T-helper 9 cell (primary cell): ENCODE measurements around the gene CORO1C.
"Not testable (repeated sequence)": the region's sequence is repeated elsewhere in the genome, so short reads cannot be mapped to it uniquely, and the experiment has no call there.

ENCODE experiments used
- DNase-seq: peaks from one replicate; pipeline ENCODE4 v3.0.0-alpha.2; 2020
- total RNA-seq, 2 donors: gene quantifications; one replicate each; lab custom pipeline; 2026; lab: John Stamatoyannopoulos, UW

CORO1C gene
- total RNA-seq = 5.1 to 12.2 reads per million in 2 donors

GRCh38 chr12:108731105-108731865 lies at the start of gene CORO1C:
CORO1C (minus strand) TSS chr12:108731518; CDS start chr12:108701318, 30,200 bp downstream.
- DNase-seq = peak; percentile 94

- no peak for DNase-seq
Observed at GRCh38 chr12:108779998-108780688, 48.8 kb upstream of the CORO1C start.

- DNase-seq = no peak
Observed at GRCh38 chr12:108778053-108778452, 46.7 kb upstream of the CORO1C start.

- DNase-seq = no peak
Observed at GRCh38 chr12:108777156-108777555, 45.8 kb upstream of the CORO1C start.

GRCh38 chr12:108773798-108774788 lies 42.8 kb upstream of the CORO1C start:
- no peak for DNase-seq

GRCh38 chr12:108772891-108773797 lies 41.8 kb upstream of the CORO1C start:
- no peak for DNase-seq

- no peak for DNase-seq
Observed at GRCh38 chr12:108772247-108772646, 40.9 kb upstream of the CORO1C start.

GRCh38 chr12:108771835-108772234 lies 40.5 kb upstream of the CORO1C start:
- not testable (repeated sequence) for DNase-seq

- DNase-seq = no peak
Observed at GRCh38 chr12:108770963-108771362, 39.6 kb upstream of the CORO1C start.

GRCh38 chr12:108770269-108770829 lies 39.0 kb upstream of the CORO1C start:
- DNase-seq = no peak

GRCh38 chr12:108768591-108769500 lies 37.5 kb upstream of the CORO1C start:
- no peak for DNase-seq

- no peak for DNase-seq
Observed at GRCh38 chr12:108766294-108766693, 35.0 kb upstream of the CORO1C start.

- no peak for DNase-seq
Observed at GRCh38 chr12:108765289-108765764, 34.0 kb upstream of the CORO1C start.

GRCh38 chr12:108764540-108765288 lies 33.4 kb upstream of the CORO1C start:
- no peak for DNase-seq

GRCh38 chr12:108761226-108761625 lies 29.9 kb upstream of the CORO1C start:
- DNase-seq = no peak

GRCh38 chr12:108759924-108760323 lies 28.6 kb upstream of the CORO1C start:
- no peak for DNase-seq

- no peak for DNase-seq
Observed at GRCh38 chr12:108757856-108758255, 26.5 kb upstream of the CORO1C start.

- no peak for DNase-seq
Observed at GRCh38 chr12:108756421-108756820, 25.1 kb upstream of the CORO1C start.

GRCh38 chr12:108755481-108755880 lies 24.2 kb upstream of the CORO1C start:
- DNase-seq = no peak
